ENCODE results near the gene GATAD2B. TPM values are rescaled to one million over a fixed set of nuclear protein-coding genes. Genes with fewer than 3 reads are reported as not detected.
"Not testable (repeated sequence)": the region's sequence is repeated elsewhere in the genome, so short reads cannot be mapped to it uniquely, and the experiment has no call there.

Gene GATAD2B
- polyA plus RNA-seq, 1 experiment, result 3.6 TPM

DNA sequence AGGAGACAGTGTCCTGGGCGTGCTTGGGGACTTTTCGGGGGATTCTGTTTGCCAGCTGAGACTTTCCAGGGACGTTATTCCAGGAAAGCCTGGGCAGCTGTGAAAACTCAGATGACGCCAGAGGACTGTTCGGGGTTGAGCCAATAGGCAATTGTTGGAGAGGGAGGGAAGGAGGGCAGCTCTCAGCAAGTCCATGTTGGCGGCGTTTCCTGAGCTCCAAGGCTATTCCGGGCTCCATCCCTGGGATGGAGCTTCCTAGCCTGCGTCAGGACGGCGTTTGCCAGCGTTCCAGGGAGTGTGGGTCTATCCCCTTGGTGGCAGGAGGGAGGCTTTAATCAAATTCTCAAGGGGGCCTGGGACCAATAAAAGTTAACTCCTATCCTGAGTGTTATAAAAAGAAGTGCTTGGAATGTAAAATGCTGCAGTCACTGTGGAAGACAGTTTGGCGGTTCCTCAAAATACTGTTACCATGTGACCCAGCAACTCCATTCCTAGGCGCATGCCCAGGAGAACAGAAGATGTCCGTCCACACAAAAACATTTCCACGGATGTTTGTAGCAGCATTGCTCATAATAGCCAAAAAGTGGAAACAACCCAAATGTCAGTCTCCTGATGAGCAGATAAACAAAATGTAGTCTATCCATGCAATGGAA is 132.3 kb downstream of the GATAD2B start:
- Histone ChIP-seq H3K36me3 (ENCODE audit: control insufficient read depth, insufficient read depth, low read length) (no peaks in the 10 kb centered on the region), H3K27me3 (ENCODE audit: control insufficient read depth, insufficient read depth, low read length) (no peaks in the 10 kb centered on the region), H3K4me3 (ENCODE audit: low read depth, low read length) (peak overlapping the region; percentile 18; the same call in 1 of the 2 replicates)
- ChIA-PET CTCF (interaction anchor here (1.6 to 3.8 kb wide), 2 partner anchors 155 to 197 kb away, joined by 4 to 23 read pairs; partner anchors contain the start of gene RAB13), POLR2A (no interaction called here)
- TF ChIP-seq, protein P1, sequence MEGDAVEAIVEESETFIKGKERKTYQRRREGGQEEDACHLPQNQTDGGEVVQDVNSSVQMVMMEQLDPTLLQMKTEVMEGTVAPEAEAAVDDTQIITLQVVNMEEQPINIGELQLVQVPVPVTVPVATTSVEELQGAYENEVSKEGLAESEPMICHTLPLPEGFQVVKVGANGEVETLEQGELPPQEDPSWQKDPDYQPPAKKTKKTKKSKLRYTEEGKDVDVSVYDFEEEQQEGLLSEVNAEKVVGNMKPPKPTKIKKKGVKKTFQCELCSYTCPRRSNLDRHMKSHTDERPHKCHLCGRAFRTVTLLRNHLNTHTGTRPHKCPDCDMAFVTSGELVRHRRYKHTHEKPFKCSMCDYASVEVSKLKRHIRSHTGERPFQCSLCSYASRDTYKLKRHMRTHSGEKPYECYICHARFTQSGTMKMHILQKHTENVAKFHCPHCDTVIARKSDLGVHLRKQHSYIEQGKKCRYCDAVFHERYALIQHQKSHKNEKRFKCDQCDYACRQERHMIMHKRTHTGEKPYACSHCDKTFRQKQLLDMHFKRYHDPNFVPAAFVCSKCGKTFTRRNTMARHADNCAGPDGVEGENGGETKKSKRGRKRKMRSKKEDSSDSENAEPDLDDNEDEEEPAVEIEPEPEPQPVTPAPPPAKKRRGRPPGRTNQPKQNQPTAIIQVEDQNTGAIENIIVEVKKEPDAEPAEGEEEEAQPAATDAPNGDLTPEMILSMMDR (IDR thresholded peaks at IDR 0.05; ENCODE audit: insufficient read depth, low read depth, low read length), result no peak
- peak; percentile 34 for DNase-seq (ENCODE audit: low read depth)

DNA sequence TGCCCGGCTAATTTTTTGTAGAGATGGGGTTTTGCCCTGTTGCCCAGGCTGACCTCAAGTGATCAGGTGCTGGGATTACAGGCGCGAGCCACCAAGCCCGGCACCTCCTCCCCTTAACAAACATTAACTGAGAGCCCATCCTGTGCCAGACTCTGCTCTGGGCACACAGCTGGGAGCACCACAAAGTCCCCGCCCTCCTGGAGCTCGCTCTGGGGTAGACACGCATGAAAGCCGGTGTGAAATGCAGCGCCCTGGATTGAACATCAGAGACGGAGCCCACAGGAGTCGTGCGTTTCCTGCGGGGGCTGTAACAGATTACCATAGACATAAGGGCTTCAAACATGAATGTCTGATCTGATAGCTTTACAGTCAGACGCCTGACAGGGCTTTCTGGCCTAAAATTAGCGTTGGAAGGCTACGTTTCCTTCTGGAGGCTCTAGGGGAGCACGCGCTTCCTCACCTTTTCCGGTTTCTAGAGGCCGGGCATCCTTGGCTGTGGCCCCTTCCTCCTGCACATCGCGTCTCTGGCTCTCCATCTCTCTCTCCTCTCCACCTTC is 133.2 kb downstream of the GATAD2B start:
- DNase-seq (ENCODE audit: low read depth), result no peak
- Histone ChIP-seq H3K4me3 (ENCODE audit: low read depth, low read length) (no peak overlapping the region), H3K27me3 (ENCODE audit: control insufficient read depth, insufficient read depth, low read length) (no peaks in the 10 kb centered on the region), H3K36me3 (ENCODE audit: control insufficient read depth, insufficient read depth, low read length) (no peaks in the 10 kb centered on the region)
- ChIA-PET CTCF (interaction anchor here (1.6 kb wide), 1 partner anchor 156 kb away, joined by 4 read pairs; no protein-coding TSS in a partner anchor), POLR2A (no interaction called here)
- TF ChIP-seq, protein P1 (IDR thresholded peaks at IDR 0.05; ENCODE audit: insufficient read depth, low read depth, low read length), result no peak

DNA sequence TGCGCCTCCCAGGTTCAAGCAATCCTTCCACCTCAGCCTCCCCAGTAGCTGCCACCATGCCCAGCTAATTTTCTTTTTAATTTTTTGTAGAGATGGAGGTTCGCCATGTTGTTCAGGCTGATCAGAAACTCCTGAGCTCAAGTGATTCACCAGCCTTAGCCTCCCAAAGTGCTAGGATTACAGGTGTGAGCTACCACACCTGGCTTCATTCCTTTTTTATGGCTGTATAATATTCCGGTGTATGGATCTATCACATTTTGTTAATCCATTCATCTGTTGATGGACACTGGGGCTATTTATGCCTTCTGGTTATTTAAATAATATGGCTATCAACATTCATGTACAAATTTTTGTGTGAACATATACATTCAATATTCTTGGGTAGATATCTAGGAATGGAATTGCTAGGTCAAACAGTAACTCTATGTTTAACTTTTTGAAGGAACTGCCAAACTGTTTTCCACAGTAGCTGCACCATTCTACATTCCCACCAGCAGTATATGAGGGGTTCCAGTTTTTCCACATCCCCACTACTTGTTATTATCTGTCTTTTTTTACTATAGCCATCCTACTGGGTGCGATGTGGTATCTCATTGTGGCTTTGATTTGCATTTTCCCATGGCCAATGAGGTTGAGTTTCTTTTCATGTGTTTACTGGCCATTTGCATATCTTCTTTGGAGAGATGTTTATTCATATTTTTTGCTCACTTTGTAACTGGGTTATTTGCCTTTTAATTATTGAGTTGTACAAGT is 136.6 kb downstream of the GATAD2B start:
- CTCF ChIA-PET, result interaction anchor here (1.2 kb wide), 1 partner anchor 11 kb away, joined by 5 read pairs; no protein-coding TSS in a partner anchor
- TF ChIP-seq, protein P1 (IDR thresholded peaks at IDR 0.05; ENCODE audit: insufficient read depth, low read depth, low read length), result no peak
- no peak overlapping the region for H3K4me3 ChIP-seq (ENCODE audit: low read depth, low read length)
- no peaks in the 10 kb centered on the region for H3K27me3 ChIP-seq (ENCODE audit: control insufficient read depth, insufficient read depth, low read length)
- DNase-seq (ENCODE audit: low read depth), result no peak
- POLR2A ChIA-PET, result no interaction called here
- no peaks in the 10 kb centered on the region for H3K36me3 ChIP-seq (ENCODE audit: control insufficient read depth, insufficient read depth, low read length)

DNA sequence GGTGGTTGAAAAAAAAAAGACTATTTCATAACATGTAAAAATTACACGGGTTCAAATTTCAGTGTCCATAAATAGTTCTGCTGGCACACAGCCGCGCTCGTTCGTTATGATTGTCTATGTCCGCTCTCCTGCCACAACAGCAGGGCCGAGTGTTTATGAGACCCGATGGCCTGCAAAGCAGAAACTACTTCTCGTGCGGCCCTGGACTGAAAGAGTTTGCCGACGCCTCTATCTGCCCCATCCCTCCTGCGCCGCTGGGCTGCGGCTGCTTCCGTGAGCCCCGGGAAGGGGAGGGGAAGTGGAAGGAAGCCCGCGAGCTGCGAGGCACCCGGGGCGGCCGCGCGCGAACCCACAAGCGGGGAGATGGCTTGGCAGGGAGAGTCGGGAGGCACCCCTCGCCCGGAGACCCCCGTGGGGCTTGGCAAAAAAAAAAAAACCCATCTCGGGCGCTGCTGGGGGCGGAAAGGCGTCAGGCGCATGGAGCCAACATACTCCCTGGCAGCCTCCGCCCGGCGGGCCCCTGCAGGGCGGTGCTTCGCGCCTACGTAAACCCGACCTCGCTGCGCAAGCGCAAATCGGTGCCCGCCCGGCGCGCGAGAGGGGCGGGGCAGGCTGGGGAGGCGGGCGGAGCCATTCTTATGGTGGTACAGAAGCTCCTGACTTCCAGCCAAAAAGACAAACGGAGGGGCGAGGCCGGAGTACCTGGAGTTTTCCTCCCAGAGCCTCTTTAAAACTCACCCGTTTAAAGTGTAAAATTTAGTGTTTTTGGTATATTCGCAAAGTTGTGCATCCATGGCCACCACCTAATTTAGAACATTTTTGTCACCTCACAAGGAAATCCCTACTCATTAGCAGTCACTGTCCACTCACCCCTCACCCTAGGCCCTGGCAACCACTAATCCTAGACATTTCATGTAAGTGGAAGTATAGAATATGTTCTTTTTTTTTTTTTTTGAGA is 139.3 kb downstream of the GATAD2B start:
- POLR2A ChIA-PET, result no interaction called here
- TF ChIP-seq, protein P1 (IDR thresholded peaks at IDR 0.05; ENCODE audit: insufficient read depth, low read depth, low read length), result 0 out of 2 replicates have a peak, but pooled peaks have one; percentile 13
- CTCF ChIA-PET, result interaction anchor here (1.0 kb wide), 1 partner anchor 16 kb away, joined by 4 read pairs; no protein-coding TSS in a partner anchor

DNA sequence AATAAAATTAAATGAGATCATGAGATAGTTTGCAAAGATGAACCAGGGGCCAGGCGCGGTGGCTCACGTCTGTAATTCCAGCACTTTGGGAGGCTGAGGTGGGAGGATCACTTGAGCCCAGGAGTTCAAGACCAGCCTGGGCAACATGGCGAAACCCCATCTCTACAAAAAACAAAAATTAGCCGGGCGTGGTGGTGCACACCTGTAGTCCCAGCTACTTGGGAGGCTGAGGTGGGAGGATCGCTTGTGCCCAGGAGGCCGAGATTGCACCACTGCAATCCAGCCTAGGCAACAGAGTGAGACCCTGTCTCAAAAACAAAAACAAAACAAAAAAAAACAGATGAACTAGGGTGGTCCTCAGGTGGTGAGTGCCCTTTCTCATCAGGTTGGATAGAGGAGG is 140.1 kb downstream of the GATAD2B start:
- CTCF ChIA-PET, result interaction anchor here (1.5 kb wide), 1 partner anchor 14 kb away, joined by 5 read pairs; no protein-coding TSS in a partner anchor
- POLR2A ChIA-PET; H3K36me3 ChIP-seq (ENCODE audit: control insufficient read depth, insufficient read depth, low read length); DNase-seq (ENCODE audit: low read depth); H3K27me3 ChIP-seq (ENCODE audit: control insufficient read depth, insufficient read depth, low read length): not testable (repeated sequence)
- peak overlapping the region; percentile 63 for H3K4me3 ChIP-seq (ENCODE audit: low read depth, low read length)

More for the DNA sequence above, 139.3 kb downstream of the GATAD2B start:
- Histone ChIP-seq H3K36me3 (ENCODE audit: control insufficient read depth, insufficient read depth, low read length) (no peaks in the 10 kb centered on the region), H3K4me3 (ENCODE audit: low read depth, low read length) (peak overlapping the region; percentile 63), H3K27me3 (ENCODE audit: control insufficient read depth, insufficient read depth, low read length) (no peaks in the 10 kb centered on the region)
- DNase-seq (ENCODE audit: low read depth), result peak; percentile 44

Data from BJ (cell line).